HuH-7.5 (cell line): ENCODE data around the gene BLM.

Experiments
- DNase-seq: peaks from one replicate; pipeline ENCODE4 v3.0.0; 2011; ENCODE audit warnings: low spot score

Gene BLM

DNA sequence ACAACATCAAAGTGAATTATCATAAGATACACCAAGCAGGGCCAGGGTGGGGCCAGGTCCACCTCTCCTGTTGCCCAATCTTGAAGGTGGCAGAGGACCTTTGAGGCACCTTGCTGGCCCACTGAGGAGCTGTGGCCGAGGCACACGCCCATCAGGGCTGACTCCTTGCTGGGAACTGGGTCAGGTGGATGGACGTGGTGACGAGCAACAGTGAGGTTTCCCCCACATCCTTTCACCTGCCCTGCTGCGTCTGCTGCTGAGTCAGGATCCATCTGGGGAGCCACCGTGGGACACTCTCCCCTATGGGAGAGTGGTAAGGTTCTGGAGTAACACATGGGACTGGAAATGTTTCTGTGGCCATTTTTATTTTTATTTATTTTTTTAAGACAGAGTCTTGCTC lies 134.0 kb downstream of the BLM start:
- no peak for DNase-seq

- no peak for DNase-seq
Observed at GRCh38 chr15:90851940-90852339, 134.8 kb downstream of the BLM start.

- DNase-seq: no peak
Observed at GRCh38 chr15:90855139-90855538, 138.0 kb downstream of the BLM start.

- no peak for DNase-seq
Observed at GRCh38 chr15:90857337-90857736, 140.2 kb downstream of the BLM start.

- DNase-seq: no peak
Observed at GRCh38 chr15:90857883-90858443, 140.8 kb downstream of the BLM start.

- DNase-seq: peak; percentile 63
Observed at GRCh38 chr15:90859234-90860131, 142.3 kb downstream of the BLM start.

- no peak for DNase-seq
Observed at GRCh38 chr15:90860450-90860849, 143.3 kb downstream of the BLM start.

DNA sequence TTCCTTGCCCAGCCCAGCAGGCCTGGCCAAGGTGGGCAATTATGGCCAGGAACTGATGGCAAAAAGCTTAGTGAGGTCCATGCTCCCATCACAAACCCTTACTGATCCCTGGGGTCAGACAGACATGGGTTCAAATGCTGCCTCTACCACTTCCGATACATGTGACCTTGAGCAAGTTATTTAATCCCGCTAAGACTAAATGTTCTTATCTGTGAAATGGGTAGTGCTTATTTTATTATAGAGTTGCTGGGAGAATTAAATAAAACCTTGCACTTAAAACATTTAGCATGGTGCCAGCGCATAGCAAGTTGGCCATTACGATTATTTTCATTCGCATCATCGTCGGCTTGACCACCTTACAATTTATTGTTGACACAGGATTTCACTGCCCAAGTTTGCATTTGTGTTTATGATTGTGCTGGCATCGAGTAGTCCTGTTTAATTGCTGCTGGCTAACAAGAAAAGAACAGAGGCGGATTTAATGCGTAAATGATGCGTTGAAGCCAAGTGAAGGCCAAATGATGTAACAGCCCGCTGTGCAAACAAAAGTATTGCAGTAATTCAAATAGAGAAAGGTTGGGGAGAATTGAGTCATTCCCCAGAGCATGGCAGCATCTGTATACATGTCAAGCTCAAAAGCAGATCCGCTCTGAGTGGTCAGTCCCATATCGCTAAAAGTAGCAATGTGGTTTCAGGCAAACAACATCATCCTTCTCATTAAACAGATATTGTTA lies 144.0 kb downstream of the BLM start:
- peak; percentile 77 for DNase-seq

DNA sequence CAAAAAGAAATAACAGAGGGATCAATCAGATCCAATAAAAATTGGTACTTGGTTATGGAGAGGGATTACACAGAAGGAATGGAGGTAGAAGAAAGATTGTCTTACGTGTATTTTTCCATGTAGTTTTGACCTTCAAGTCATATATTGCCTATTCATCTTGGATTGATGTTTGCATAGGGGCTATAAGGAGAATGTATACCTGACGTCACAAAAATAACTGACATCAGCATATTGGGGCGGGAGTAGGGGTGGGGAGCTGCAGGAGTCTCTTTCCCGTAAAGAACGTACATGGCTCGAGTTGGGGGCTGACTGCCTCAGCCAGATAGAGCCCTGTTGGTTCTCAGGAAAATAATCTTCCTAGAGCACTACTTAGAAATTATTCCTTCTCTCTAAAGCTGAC lies 145.3 kb downstream of the BLM start:
- no peak for DNase-seq

GRCh38 chr15:90862964-90863778 lies 146.0 kb downstream of the BLM start:
- DNase-seq: no peak

- DNase-seq: no peak
Observed at GRCh38 chr15:90863987-90864386, 146.8 kb downstream of the BLM start.

DNA sequence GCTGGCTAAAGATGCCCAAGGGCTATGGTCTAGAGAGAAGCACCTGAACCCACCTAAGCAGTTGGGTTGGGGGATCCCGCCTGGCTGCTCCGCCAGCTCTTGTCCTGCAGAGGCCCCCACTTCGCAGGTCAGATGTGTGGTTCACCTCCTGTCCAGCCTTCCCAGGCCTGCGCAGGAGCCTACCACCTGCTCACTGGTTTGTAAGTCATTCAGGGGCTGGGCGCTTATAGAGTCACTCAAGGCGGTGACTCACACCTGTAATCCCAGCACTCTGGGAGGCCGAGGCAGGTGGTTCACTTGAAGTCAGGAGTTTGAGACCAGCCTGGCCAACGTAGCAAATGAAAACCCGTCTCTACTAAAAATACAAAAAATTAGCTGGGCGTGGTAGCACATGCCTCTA lies 147.4 kb downstream of the BLM start:
- no peak for DNase-seq

DNA sequence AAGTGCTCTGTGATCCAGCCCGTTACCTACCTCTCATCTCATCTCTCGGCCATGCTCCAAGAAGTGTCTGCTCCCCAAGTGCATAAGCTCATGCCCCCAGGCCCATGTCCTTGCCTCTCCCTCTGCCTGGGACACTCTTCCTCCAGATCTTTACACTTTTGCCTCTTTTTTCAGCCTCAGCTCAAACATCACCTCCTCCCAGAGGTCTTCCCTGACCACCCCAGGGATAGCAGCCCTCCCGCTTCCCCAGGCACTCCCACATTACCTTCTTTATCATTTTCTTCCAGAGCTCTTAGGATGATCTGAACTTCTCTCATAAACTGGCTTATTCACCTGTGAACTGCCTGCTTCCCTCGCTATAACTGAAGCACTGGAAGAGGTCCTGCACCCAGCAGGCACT lies 148.6 kb downstream of the BLM start:
- no peak for DNase-seq
